Astrocyte of the spinal cord (primary cell): ENCODE data around the gene GLRX3.
A peak's percentile ranks its signal among the peaks of the same experiment; 100 is the strongest.
"Not testable (repeated sequence)": the region's sequence is repeated elsewhere in the genome, so short reads cannot be mapped to it uniquely, and the experiment has no call there.

Source experiments
- DNase-seq: peaks from one replicate; pipeline ENCODE4 v3.0.0; 2011; ENCODE audit warnings: low read depth, low spot score
- H3K4me3 ChIP-seq: 2 replicates; pipeline ENCODE4 v1.5.1; 2011; ENCODE audit warnings: low read depth, mild to moderate bottlenecking, low read length, moderate library complexity
- in situ Hi-C: cut with HindIII; loops from 2 replicates; pipeline ENCODE4 v1.10.0; 2017; ENCODE audit warnings: low sequenced_read_pairs
- TF ChIP-seq, protein P1 (sequence below): IDR thresholded peaks from 2 replicates; pipeline ENCODE4 v1.5.1; 2012; ENCODE audit warnings: low read depth, mild to moderate bottlenecking, low read length, inconsistent platforms

Gene GLRX3

DNA sequence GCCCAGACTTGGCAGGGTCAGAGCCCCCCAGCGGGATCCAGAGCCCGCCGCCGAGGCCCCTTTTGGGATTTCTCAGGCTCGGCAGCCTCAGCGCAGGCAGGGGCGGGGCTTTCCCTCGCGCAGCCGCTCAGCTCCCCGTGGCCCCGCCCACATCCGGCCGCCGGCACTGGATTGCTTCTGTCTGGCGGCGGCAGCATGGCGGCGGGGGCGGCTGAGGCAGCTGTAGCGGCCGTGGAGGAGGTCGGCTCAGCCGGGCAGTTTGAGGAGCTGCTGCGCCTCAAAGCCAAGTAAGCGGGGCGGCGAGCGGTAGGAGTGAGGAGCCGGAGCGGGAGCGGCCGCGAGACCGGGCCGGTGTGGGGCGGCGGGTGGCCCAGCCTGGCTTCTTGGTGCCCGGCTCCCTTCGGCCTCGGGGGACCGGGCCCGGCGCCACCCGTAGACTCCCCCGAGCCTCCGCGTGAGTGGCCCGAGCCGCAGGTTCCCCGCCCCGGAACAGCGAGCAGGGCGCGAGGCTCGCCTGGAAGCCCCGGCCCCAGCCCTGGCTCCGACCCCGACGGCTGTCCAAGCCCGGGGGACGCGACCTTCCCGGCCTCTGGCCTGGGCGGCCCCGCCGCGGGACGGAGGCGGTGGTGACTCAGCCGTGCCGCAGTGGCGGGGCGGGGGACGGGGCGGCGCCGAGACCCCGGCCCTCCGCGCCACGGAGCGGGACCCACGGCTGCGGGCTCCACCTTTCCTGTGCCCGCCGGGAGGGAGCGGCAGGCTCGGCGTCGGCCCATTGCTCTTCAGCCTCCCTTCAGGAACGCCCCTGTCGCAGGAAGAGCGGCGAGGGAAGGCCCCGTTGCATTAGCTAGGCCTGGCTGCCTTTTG is at the start of gene GLRX3:
Gene GLRX3, plus strand, starts transcription at position 166 of the 864 bp plus-strand sequence. Its CDS starts 30 bp downstream, at position 196.
- H3K4me3 ChIP-seq, result peak within 1 kb of the TSS; percentile 55
- TF ChIP-seq, protein P1, sequence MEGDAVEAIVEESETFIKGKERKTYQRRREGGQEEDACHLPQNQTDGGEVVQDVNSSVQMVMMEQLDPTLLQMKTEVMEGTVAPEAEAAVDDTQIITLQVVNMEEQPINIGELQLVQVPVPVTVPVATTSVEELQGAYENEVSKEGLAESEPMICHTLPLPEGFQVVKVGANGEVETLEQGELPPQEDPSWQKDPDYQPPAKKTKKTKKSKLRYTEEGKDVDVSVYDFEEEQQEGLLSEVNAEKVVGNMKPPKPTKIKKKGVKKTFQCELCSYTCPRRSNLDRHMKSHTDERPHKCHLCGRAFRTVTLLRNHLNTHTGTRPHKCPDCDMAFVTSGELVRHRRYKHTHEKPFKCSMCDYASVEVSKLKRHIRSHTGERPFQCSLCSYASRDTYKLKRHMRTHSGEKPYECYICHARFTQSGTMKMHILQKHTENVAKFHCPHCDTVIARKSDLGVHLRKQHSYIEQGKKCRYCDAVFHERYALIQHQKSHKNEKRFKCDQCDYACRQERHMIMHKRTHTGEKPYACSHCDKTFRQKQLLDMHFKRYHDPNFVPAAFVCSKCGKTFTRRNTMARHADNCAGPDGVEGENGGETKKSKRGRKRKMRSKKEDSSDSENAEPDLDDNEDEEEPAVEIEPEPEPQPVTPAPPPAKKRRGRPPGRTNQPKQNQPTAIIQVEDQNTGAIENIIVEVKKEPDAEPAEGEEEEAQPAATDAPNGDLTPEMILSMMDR, result no peak
- DNase-seq, result peak; percentile 82
- in situ Hi-C loops, result no loop called here

DNA sequence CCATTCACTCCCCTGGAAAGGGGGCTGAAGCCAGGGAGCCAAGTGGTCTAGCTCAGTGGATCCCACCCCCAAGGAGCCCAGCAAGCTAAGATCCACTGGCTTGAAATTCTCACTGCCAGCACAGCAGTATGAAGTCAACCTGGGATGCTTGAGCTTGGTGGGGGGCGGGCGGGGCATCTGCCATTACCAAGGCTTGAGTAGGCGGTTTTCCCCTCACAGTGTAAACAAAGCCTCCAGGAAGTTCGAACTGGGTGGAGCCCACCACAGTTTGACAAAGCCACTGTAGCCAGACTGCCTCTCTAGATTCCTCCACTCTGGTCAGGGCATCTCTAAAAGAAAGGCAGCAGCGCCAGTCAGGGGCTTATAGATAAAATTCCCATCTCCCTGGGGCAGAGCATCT is 45.6 kb upstream of the GLRX3 start:
- DNase-seq, in situ Hi-C loops, H3K4me3 ChIP-seq: not testable (repeated sequence)

DNA sequence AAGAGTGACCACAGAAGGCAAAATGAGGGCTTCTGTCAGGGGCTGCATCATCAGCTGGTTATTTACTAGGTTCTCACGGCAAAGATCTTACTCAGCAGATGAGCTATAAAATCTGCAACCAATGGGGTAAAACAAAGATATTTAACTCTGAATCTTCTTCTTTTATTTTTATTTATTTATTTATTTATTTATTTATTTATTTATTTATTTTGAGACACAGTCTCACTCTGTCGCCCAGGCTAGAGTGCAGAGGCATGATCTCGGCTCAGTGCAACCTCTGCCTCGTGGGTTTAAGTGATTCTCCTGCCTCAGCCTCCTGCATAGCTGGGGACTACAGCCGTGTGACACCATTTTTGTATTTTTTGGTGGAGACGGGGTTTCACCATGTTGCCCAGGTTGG is 36.8 kb upstream of the GLRX3 start:
- TF ChIP-seq, protein P1, result no peak
- DNase-seq, result no peak
- in situ Hi-C loops, result no loop called here
- H3K4me3 ChIP-seq, result no peak overlapping the region

DNA sequence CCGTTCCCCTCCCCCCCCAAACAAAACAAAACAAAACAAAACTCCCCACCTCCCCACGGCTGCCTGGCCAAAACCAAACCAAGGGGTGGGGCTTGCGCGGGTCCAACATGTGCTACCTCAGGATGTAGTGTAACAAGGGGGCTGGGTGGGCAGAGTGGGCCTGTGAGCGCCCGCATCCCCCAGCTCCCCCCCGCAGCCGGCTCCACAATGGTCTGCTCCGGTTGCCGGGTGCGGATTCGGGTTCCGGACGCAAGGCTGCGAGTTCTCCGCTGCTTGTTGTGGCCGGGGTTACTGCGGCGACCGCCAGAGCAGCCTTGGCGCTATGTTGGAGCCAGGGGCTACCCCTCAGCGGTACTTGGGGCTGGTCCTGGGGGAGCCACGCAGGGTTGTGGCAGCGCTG is 30.5 kb upstream of the GLRX3 start:
- no peak for DNase-seq
- TF ChIP-seq, protein P1, result no peak
- in situ Hi-C loops, result no loop called here
- H3K4me3 ChIP-seq, result no peak overlapping the region

DNA sequence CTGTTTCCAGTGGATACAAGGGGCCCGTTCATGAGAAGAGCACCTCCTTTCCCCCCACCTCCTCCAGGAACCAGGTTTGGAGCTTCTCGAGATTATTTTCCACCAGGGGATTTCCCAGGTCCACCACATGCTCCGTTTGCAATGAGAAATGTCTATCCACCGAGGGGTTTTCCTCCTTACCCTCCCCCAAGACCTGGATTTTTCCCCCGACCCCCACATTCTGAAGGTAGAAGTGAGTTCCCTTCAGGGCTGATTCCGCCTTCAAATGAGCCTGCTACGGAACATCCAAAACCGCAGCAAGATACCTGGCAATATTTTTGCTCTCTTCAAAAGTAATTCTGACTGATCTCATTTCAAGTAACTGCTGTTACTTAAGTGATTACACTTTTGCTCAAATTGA is 28.0 kb upstream of the GLRX3 start:
- H3K4me3 ChIP-seq, in situ Hi-C loops, DNase-seq: not testable (repeated sequence)

DNA sequence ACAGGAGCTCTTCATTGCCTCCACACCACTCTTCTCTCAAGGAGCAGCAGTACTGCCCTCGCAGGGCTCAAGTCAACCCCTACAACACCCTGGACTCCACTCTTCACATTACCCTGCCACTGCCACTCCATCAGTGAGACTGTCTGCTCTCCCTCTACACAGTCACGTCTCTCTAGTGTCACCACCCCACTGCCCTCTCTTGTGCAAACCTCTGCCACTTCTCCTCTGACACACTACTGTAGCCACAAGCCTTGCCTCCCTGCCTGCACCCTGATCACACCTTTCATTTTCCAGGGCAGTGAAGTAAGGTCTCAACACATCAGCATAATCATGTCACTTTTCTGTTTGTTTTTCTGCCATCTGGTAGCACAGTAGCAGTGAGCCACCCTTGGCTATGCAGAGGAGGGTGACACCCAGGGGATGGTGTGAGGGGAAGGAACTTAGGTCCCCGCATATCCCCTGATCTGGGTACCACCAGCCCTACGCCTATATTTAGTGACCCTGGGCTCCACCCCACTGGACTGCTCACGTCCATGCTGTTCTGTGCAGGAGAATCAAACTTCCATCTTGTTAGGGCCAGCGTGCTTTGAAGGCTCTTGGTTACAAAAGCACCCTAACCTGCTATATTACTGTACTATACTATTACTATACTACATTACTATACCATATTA is 27.1 kb upstream of the GLRX3 start:
- DNase-seq, result no peak
- H3K4me3 ChIP-seq, result peak overlapping the region; percentile 64
- in situ Hi-C loops, result no loop called here
- TF ChIP-seq, protein P1, result no peak

DNA sequence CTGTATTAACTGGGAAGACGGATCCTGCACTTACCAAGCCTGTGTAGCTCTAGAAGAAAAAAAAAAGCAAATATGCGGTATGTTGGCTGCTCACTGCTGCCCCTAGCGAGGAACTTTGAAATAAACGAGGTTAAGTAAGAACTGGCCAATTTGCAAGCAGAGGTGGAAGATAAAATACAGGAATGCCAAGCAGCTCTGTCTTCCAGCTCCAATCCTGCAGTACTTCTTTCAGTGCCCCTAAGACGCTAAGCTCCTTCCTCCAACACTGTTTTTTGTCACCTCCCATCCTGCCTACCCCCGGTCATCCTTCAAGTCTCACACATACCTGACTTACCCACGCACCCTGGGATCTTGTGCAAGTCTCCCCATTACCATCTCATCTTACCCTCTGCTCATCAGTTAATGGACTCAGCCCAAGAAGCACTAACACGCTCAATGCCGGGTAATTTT is 26.4 kb upstream of the GLRX3 start:
- TF ChIP-seq, protein P1, result peak; percentile 77

More for the DNA sequence above, 26.4 kb upstream of the GLRX3 start:
- in situ Hi-C loops, result no loop called here
- peak overlapping the region; percentile 64 for H3K4me3 ChIP-seq
- DNase-seq, result peak; percentile 90
